ENCODE data around the gene TAF11L14.
"Not testable (repeated sequence)": the region's sequence is repeated elsewhere in the genome, so short reads cannot be mapped to it uniquely, and the experiment has no call there.

DNA sequence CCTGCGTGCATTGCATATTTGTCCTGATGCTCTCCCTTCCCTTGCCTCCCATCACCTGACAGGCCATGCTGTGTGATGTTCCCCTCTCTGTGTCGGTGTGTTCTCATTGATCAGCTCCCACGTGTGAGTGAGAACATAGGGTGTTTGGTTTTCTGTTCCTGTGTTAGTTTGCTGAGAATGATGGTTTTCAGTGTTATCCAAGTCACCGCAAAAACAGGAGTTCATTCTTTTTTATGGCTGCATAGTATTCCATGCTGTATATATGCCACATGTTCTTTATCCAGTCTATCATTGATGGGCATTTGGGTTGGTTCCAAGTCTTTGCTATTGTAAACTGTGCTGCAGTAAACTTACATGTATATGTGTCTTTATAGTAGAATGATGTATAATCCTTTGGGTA lies 26.8 kb upstream of the TAF11L14 start:
- TF ChIP-seq EZH2phosphoT487, EZH2 (IDR thresholded peaks at IDR 0.05): not testable (repeated sequence)
